Endodermal cell (in vitro differentiated cells): ENCODE measurements around the gene POTEJ. TPM values are rescaled to one million over a fixed set of nuclear protein-coding genes. Genes with fewer than 3 reads are reported as not detected.
"Not testable (repeated sequence)": the region's sequence is repeated elsewhere in the genome, so short reads cannot be mapped to it uniquely, and the experiment has no call there.

Experiments
- DNase-seq: peaks from one replicate; pipeline ENCODE4 v3.0.0-alpha.2; 2017
- H3K27ac ChIP-seq: 2 replicates; pipeline ENCODE4 v1.5.1; 2013; ENCODE audit warnings: mild to moderate bottlenecking, low read depth, low read length, moderate library complexity
- H3K27me3 ChIP-seq: 2 replicates; pipeline ENCODE4 v1.6.1; 2013; ENCODE audit warnings: mild to moderate bottlenecking, low read length, moderate library complexity; ENCODE audit not compliant: insufficient read depth, control insufficient read depth, poor library complexity, severe bottlenecking
- H3K36me3 ChIP-seq: 2 replicates; pipeline ENCODE4 v1.7.0; 2013; ENCODE audit warnings: mild to moderate bottlenecking, low read length, moderate library complexity; ENCODE audit not compliant: control insufficient read depth, insufficient read depth
- H3K4me1 ChIP-seq: one replicate; pipeline ENCODE4 v1.7.0; 2013; ENCODE audit warnings: low read length; ENCODE audit not compliant: control insufficient read depth, insufficient read depth
- H3K4me3 ChIP-seq: 2 replicates; pipeline ENCODE4 v1.5.1; 2013; ENCODE audit warnings: mild to moderate bottlenecking, low read length, moderate library complexity
- H3K9ac ChIP-seq: 2 replicates; pipeline ENCODE4 v1.6.1; 2013; ENCODE audit warnings: mild to moderate bottlenecking, low read length, moderate library complexity; ENCODE audit not compliant: poor library complexity, severe bottlenecking; ENCODE audit errors: extremely low read depth
- H3K9me3 ChIP-seq: 2 replicates; pipeline ENCODE4 v1.6.1; 2013; ENCODE audit warnings: mild to moderate bottlenecking, low read length, moderate library complexity; ENCODE audit not compliant: control insufficient read depth
- H3K27ac Mint-ChIP-seq: 2 replicates; pipeline ENCODE4 v1.8.0; 2020; ENCODE audit warnings: mixed read lengths
- H3K27me3 Mint-ChIP-seq: 2 replicates; pipeline ENCODE4 v1.8.0; 2021; ENCODE audit warnings: mild to moderate bottlenecking, mixed read lengths; ENCODE audit not compliant: insufficient read depth
- H3K36me3 Mint-ChIP-seq: 2 replicates; pipeline ENCODE4 v1.8.0; 2020; ENCODE audit warnings: low read depth, mixed read lengths
- H3K4me1 Mint-ChIP-seq: 2 replicates; pipeline ENCODE4 v1.8.0; 2020; ENCODE audit warnings: mixed read lengths
- H3K4me3 Mint-ChIP-seq: 2 replicates; pipeline ENCODE4 v1.8.0; 2020; ENCODE audit warnings: mild to moderate bottlenecking, moderate library complexity, mixed read lengths
- H3K9me3 Mint-ChIP-seq: 2 replicates; pipeline ENCODE4 v1.8.0; 2020; ENCODE audit warnings: mild to moderate bottlenecking, mixed read lengths
- CTCF ChIP-seq: fragments of 200-600 bp; sonication (generic); conservative IDR thresholded peaks from 2 replicates; pipeline ENCODE4 v1.5.0; 2021; ENCODE audit warnings: antibody characterized with exemption, mild to moderate bottlenecking
- WGBS, 2 experiments: methylation state at CpG; one replicate each; pipeline versions ENCODE4 v1.1.5 to v1.1.7; 2013; ENCODE audit warnings: missing lambda C conversion rate in 2 of 2, mixed read lengths in 1 of 2; ENCODE audit not compliant: insufficient coverage in 1 of 2, insufficient read length in 1 of 2; 5-methylcytosine and 5-hydroxymethylcytosine counted together
- total RNA-seq, 2 donors: library from RNA; stranded (reverse); fragmentation: NEBNext Ultra II Directional in 1 of 2; extraction: Animal tissue kit (Norgen Biotek cat#: 25700) in 1 of 2; gene quantifications; 2 replicates in 1 of 2; 3 replicates in 1 of 2; pipeline ENCODE4 v1.2.1, GENCODE V29; 2021

POTEJ gene
- total RNA-seq, 2 donors from 2014 or later, result not detected

- H3K36me3 ChIP-seq, H3K4me1 ChIP-seq, H3K27me3 Mint-ChIP-seq, H3K9ac ChIP-seq, H3K9me3 ChIP-seq, H3K27ac ChIP-seq, H3K27ac Mint-ChIP-seq, H3K4me3 Mint-ChIP-seq, H3K36me3 Mint-ChIP-seq, H3K4me1 Mint-ChIP-seq, H3K27me3 ChIP-seq, H3K4me3 ChIP-seq, H3K9me3 Mint-ChIP-seq, DNase-seq: not testable (repeated sequence)
- 96% methylated on average over 3 of the region's 4 CpGs; no CpG with 5 or more reads in 1 of the 2 experiments for WGBS, 2 experiments
These were observed 30.4 kb downstream of the POTEJ start for GRCh38 chr2:130641688-130642087.

- not testable (repeated sequence) for H3K36me3 ChIP-seq, H3K27ac ChIP-seq, H3K4me1 ChIP-seq, H3K4me3 Mint-ChIP-seq, H3K9me3 Mint-ChIP-seq, H3K36me3 Mint-ChIP-seq, H3K27me3 ChIP-seq, H3K9me3 ChIP-seq, H3K27ac Mint-ChIP-seq, H3K4me3 ChIP-seq, H3K27me3 Mint-ChIP-seq, H3K9ac ChIP-seq, DNase-seq, H3K4me1 Mint-ChIP-seq
- WGBS, 2 experiments, result no CpG with 5 or more reads among the region's 1 CpG
These were observed 38.0 kb downstream of the POTEJ start for GRCh38 chr2:130649285-130649684.

- H3K4me3 ChIP-seq, H3K9ac ChIP-seq: not testable (repeated sequence)
- WGBS, 2 experiments, result 93% methylated on average over 6 of the region's 6 CpGs; no CpG with 5 or more reads in 1 of the 2 experiments
These were observed 53.3 kb downstream of the POTEJ start for GRCh38 chr2:130664506-130664905.

GRCh38 chr2:130665596-130665995 lies 54.4 kb downstream of the POTEJ start:
- WGBS, 2 experiments, result 83% methylated on average over 3 of the region's 5 CpGs; no CpG with 5 or more reads in 1 of the 2 experiments
- H3K36me3 Mint-ChIP-seq, result not testable (repeated sequence)
- peak; percentile 43 for TF ChIP-seq CTCF

More at GRCh38 chr2:130664506-130664905, 53.3 kb downstream of the POTEJ start:
- not testable (repeated sequence) for H3K9me3 Mint-ChIP-seq, H3K4me3 Mint-ChIP-seq, H3K4me1 ChIP-seq, H3K27me3 Mint-ChIP-seq, H3K27ac ChIP-seq, H3K36me3 Mint-ChIP-seq, DNase-seq, H3K27ac Mint-ChIP-seq, H3K36me3 ChIP-seq, H3K9me3 ChIP-seq, H3K4me1 Mint-ChIP-seq, H3K27me3 ChIP-seq

GRCh38 chr2:130667516-130667915 lies 56.3 kb downstream of the POTEJ start:
- not testable (repeated sequence) for H3K36me3 Mint-ChIP-seq, H3K36me3 ChIP-seq, H3K4me1 ChIP-seq, H3K4me3 Mint-ChIP-seq, H3K9me3 Mint-ChIP-seq, H3K4me1 Mint-ChIP-seq, H3K9me3 ChIP-seq, H3K27ac Mint-ChIP-seq, H3K27me3 ChIP-seq, DNase-seq, H3K27me3 Mint-ChIP-seq, H3K4me3 ChIP-seq, H3K27ac ChIP-seq, H3K9ac ChIP-seq
- WGBS, 2 experiments, result 87% methylated on average over 9 of the region's 10 CpGs; no CpG with 5 or more reads in 1 of the 2 experiments

More at GRCh38 chr2:130665596-130665995, 54.4 kb downstream of the POTEJ start:
- not testable (repeated sequence) for H3K36me3 ChIP-seq, H3K27me3 Mint-ChIP-seq, DNase-seq, H3K9me3 Mint-ChIP-seq, H3K27ac Mint-ChIP-seq, H3K4me1 ChIP-seq, H3K4me3 Mint-ChIP-seq, H3K4me3 ChIP-seq, H3K27me3 ChIP-seq, H3K9me3 ChIP-seq, H3K27ac ChIP-seq, H3K4me1 Mint-ChIP-seq, H3K9ac ChIP-seq

- H3K27ac Mint-ChIP-seq, H3K9ac ChIP-seq, H3K4me1 ChIP-seq, H3K9me3 Mint-ChIP-seq, H3K36me3 Mint-ChIP-seq, H3K27ac ChIP-seq, H3K27me3 Mint-ChIP-seq, H3K4me3 ChIP-seq, H3K9me3 ChIP-seq, H3K36me3 ChIP-seq, H3K4me1 Mint-ChIP-seq, H3K27me3 ChIP-seq, H3K4me3 Mint-ChIP-seq: not testable (repeated sequence)
- DNase-seq, result peak; percentile 9
- 85% methylated on average over 11 of the region's 13 CpGs; no CpG with 5 or more reads in 1 of the 2 experiments for WGBS, 2 experiments
These were observed 58.9 kb downstream of the POTEJ start for GRCh38 chr2:130670026-130670745.
